Fibroblast of lung (primary cell): Measurements from ENCODE around the gene EEF1B2.

Experiments used
- EZH2 ChIP-seq: IDR thresholded peaks from 2 replicates; pipeline ENCODE4 v1.5.1; 2012; ENCODE audit warnings: low read length, control low read depth, mild to moderate bottlenecking; ENCODE audit errors: missing control alignments
- TF ChIP-seq, protein P1 (sequence below), 2 donors: IDR thresholded peaks in 1 of 2; conservative IDR thresholded peaks in 1 of 2; 1 replicate in 1 of 2; 2 replicates in 1 of 2; pipeline ENCODE4 v1.5.1; 2011 to 2012; ENCODE audit warnings: low read length in 2 of 2, control low read depth in 1 of 2, inconsistent platforms in 1 of 2, low read depth in 1 of 2, mild to moderate bottlenecking in 1 of 2

DNA sequence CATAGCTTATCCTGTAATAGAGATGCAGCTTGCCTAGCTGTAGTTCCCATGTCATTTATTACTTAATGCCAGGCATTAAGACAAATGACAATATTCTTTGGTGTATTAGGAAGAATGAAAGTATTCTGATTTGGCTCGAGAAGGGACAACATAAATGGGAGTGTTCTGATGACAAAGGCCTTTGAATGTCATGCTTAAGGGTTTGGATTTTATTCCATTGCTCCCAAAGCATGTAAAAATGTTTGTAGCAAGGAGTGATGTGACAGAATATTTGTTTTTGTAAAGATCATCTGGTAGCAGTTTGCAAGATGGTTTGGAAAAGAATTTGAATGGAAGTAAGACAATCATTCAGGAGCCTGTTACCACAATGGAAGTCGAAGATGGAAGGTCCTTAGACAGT is 30.4 kb downstream of the EEF1B2 start:
- TF ChIP-seq, protein P1, sequence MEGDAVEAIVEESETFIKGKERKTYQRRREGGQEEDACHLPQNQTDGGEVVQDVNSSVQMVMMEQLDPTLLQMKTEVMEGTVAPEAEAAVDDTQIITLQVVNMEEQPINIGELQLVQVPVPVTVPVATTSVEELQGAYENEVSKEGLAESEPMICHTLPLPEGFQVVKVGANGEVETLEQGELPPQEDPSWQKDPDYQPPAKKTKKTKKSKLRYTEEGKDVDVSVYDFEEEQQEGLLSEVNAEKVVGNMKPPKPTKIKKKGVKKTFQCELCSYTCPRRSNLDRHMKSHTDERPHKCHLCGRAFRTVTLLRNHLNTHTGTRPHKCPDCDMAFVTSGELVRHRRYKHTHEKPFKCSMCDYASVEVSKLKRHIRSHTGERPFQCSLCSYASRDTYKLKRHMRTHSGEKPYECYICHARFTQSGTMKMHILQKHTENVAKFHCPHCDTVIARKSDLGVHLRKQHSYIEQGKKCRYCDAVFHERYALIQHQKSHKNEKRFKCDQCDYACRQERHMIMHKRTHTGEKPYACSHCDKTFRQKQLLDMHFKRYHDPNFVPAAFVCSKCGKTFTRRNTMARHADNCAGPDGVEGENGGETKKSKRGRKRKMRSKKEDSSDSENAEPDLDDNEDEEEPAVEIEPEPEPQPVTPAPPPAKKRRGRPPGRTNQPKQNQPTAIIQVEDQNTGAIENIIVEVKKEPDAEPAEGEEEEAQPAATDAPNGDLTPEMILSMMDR (conservative IDR thresholded peaks at IDR 0.05 in 1 of 2, IDR thresholded peaks at IDR 0.05 in 1 of 2; ENCODE audit: low read depth in 1 of 2, low read length in 2 of 2), result no peak
- no peak for TF ChIP-seq EZH2
